NCI-H2196 (cell line): ENCODE data around the gene KRTAP9-7.

Experiments used
- DNase-seq: peaks from one replicate; lab custom pipeline; 2025; ENCODE audit not compliant: unreplicated experiment; lab: John Stamatoyannopoulos, UW

Gene KRTAP9-7

DNA sequence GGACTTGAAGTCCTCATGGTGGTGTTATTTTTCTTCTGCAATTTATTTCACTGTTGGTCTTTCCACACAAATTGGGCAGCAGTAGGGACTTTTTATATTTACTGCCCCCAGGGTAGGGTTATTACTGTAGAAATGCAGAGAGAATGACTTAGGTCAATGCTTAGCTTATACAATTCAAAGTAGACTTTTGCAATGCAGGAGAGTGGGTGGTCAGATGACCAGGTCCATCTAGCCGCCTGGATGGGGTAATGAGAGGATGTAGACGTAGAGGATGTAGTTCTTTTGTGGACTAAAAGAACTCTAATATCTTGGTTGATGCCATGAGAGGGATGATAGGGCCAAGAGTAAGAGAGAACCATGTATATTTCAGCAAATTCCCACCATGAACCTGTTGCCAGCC is 42.7 kb downstream of the KRTAP9-7 start:
- no peak for DNase-seq

GRCh38 chr17:41322094-41322902 is 46.8 kb downstream of the KRTAP9-7 start:
- DNase-seq, result peak; percentile 23

GRCh38 chr17:41322903-41323895 is 47.7 kb downstream of the KRTAP9-7 start:
- DNase-seq, result no peak

GRCh38 chr17:41324180-41325075 is 48.9 kb downstream of the KRTAP9-7 start:
- peak; percentile 21 for DNase-seq

- DNase-seq, result no peak
These were observed 49.6 kb downstream of the KRTAP9-7 start for GRCh38 chr17:41325126-41325525.

DNA sequence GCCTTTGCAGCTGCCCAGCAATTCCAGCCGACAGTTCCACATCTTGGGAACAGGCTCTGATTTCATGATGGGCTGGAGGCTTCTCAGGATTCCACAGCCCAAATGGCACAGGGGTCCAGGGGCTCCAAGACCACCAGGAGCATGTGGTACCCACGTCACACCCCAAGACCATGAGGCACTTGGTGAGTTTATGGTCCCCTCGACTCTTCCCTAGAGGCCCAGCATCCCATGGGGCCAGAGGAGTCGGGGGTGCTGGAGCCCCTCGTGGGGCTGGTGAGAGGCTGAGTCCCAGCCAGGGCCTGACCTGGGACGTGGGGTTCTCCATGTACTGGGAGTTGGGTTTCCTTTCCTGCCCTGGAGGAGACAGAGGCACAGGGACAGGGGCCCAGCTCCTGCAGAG is 50.1 kb downstream of the KRTAP9-7 start:
- DNase-seq, result no peak
